Activated T-cell treated with anti-CD3 and anti-CD28 coated beads for 48 hours (primary cell): ENCODE data around the gene CHPF.

Source experiments
- DNase-seq: peaks from one replicate; pipeline ENCODE4 v3.0.0-alpha.2; 2020; ENCODE audit warnings: low read depth

The CHPF gene

GRCh38 chr2:219543596-219544358 lies at the start of gene CHPF, which contains the start of gene TMEM198:
TSS of gene CHPF (minus strand) at chr2:219543809. CDS start at chr2:219543538, 271 bp downstream.
TSS of gene TMEM198 (plus strand) at chr2:219544028. CDS start at chr2:219544728, 700 bp downstream.
- peak; percentile 93 for DNase-seq

GRCh38 chr2:219593154-219593553 lies 49.5 kb upstream of the CHPF start:
- DNase-seq: no peak

- no peak for DNase-seq
Measured at GRCh38 chr2:219592736-219593135, 49.1 kb upstream of the CHPF start.

GRCh38 chr2:219591091-219591490 lies 47.5 kb upstream of the CHPF start:
- no peak for DNase-seq

- DNase-seq: no peak
Measured at GRCh38 chr2:219581346-219581745, 37.7 kb upstream of the CHPF start.

- DNase-seq: no peak
Measured at GRCh38 chr2:219578811-219579613, 35.4 kb upstream of the CHPF start.

DNA sequence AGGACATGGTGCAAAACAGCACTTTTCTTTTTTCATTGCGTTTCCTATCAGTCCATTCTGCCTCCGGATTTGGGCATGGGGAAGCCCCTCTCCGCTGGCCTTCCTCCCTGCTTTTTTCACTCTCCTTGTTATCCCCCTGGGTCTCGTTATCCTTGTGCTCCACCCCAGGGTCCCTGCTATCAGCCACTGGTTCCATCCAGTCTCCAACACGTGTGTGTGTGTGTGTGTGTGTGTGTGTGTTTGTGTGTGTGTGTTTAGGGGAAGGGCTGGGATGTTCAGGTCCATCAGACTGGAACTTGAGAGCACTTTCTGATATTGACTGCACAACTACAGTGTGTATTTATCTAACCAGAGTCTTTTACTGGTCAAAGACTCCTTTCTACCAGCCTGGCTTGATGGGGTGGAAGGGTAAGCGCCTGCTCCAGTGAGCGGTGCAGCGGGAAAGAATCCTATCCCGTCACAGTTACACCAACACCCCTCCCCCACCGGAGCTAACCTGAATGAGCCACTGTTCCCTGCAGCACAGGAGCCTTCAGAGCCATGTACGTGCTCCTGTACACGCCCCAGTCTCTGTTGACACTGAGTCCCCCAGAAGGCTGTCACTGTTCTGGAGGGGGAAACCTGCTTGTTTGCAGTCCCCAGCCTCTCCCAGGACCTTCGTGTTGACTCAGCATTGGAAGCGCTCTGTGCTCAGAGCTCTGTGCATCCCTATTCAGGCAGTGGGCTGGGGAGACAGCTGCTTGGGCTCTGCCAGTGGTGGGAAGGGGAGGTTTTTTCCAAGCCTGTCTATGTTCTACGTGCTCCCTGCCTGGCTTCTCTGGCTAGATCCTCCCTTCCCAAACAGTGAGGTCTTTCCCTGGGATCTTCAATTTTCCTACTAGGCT lies 33.1 kb upstream of the CHPF start:
- DNase-seq: no peak

- DNase-seq: no peak
Measured at GRCh38 chr2:219575566-219576504, 32.2 kb upstream of the CHPF start.

GRCh38 chr2:219574484-219575311 lies 31.1 kb upstream of the CHPF start:
- DNase-seq: no peak

DNA sequence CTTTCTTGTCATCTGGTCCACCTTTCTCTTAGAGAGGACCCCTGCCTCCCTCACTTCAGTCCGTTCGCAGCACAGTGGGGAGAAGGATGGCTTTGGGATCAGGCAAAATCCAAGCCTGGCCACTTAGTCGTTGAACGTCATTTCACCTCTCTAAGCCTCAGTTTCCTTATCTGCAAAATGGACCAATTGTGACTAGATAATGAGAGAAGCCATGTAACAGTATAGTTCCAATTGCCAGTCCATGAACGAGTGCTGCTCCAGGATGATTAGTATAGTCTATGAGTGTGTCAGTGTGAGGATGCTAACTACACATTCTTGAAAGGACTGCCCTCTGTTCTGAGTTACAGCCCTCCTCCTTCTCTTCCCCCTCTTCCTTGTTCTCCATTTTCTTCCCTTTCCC lies 29.6 kb upstream of the CHPF start:
- no peak for DNase-seq

- DNase-seq: no peak
Measured at GRCh38 chr2:219572237-219573001, 28.8 kb upstream of the CHPF start, which contains the start of gene INHA. TSS of gene INHA (plus strand) at chr2:219572310. CDS start at chr2:219572375, 65 bp downstream.

DNA sequence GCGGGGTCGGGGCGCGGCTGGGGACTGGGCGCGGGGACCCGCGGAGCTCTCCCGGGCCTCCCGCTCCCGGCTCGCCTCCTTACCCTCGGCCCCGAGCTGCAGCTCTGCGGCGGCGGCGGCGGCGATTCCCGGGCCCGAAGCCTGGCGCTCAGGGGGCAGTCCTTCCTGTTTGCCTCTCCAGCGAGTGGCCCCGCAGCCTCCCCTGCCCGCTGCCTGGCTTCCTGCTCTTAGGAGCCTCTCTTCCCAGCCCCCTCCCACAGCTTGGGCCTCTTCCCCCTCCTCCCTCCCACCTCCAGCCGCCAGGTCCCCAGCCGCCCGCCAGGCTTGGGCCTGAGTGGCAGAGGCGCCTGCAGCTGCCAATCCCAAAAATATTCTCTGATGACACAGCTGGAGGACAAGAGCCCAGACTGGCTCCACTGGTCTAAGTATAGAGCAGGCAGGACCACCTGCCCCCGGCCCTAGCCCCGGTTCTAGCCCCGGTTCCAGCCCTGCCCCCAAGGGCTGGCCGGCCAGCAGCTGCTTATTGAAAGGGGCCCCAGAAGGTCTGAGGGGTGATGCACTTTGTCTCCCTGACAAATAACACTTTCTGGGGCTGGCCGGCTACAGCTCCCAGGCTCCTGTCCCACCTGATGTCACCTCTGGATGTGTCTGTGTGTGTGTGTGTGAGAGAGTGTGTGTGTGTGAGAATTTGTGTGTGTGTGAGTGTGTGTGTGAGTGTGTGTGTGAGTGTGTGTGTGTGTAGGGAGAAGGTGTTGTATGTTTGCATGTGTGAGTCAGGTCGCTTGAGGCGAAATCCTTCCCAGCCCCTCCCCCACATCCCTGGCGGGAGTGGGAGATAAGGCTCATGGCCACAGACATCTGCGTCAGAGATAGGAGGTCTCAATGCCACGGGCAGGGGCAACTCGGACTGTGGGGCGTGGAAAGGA lies 28.0 kb upstream of the CHPF start, which contains the start of gene OBSL1:
Gene OBSL1, minus strand, starts transcription at position 229 of the 926 bp plus-strand sequence. CDS start 307 bp downstream, outside the sequence.
- DNase-seq: no peak

- DNase-seq: no peak
Measured at GRCh38 chr2:219570924-219571310, 27.3 kb upstream of the CHPF start.

DNA sequence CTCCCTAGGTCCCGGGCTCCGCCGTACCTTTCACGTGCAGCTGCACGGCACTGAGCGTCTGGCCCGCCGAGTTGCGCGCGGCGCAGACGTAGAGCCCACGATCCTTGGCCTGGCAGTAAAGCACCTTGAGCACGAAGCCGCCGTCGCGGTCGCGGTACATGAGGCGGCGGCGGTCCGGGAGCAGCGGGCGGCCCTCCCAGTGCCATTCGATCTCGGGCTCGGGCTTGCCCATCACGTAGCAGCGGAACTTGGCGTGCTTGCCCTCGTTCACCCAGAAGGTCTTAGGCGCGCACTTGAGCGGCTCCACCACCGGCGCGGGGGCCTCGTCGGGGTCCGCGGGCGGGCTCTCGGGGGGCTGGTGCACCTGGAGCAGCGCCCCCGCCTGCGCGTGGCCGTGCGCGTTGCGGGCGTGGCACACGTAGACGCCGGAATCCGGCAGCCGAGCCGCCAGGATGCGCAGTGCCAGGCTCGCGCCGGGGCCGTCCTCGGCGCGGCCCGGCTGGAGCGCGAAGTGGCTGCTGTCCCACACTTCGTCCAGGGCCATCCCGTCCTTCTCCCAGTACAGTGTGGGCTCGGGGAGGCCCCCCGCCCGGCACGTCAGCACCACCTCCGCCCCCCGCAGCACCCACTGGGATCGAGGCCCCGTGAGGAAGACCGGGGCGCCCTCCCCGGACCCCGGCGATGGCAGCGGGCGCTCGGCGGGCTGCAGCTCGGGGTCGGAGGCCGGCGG lies 26.8 kb upstream of the CHPF start:
- DNase-seq: no peak

DNA sequence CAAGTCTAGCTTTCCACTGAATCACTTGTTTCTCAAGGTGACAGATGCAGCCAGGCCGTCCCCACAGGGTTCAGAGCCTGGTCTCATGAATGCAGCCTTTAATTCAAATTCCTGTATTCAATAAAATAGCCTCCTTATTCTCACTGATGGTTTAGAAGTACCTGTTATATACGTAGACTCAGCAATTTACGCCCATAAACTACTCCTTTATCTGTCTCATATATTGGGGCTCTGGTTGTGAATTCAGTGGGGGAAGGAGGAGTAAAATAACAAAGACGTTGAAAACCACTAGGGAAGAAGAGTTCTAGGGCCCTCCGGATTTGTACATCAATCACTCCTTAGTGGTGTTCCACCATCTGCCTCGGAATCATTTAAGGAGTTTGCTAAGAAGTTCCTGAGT lies 26.0 kb upstream of the CHPF start:
- DNase-seq: no peak

DNA sequence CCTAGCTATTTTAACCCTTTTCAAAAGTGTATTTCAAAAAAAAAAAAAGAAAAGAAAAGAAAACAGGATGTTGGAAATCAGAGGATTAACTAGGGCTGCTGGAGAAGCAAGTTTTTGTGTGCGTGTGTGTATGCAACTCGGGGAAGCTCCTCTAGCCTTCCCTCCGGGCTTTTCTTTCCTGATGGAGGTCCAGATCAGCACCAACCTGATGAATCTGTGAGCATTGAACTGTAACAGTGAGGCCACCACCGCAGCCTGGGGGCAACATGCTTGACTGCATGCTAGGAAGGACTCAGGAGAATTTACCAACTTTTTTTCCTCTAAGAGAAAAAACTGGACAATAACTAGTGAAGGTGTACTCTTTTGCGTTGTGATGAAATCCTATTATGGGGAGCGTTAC lies 25.4 kb upstream of the CHPF start:
- DNase-seq: no peak

GRCh38 chr2:219567791-219568361 lies 24.3 kb upstream of the CHPF start:
- DNase-seq: no peak
